Stimulated activated CD4-positive, alpha-beta T cell treated with anti-CD3 and anti-CD28 coated beads, Interleukin-15, amount 100 ng/mL, for 24 hours (primary cell): ENCODE results near the gene CDH1.

Experiments used
- DNase-seq: peaks from one replicate; pipeline ENCODE4 v3.0.0-alpha.2; 2020

CDH1 gene

DNA sequence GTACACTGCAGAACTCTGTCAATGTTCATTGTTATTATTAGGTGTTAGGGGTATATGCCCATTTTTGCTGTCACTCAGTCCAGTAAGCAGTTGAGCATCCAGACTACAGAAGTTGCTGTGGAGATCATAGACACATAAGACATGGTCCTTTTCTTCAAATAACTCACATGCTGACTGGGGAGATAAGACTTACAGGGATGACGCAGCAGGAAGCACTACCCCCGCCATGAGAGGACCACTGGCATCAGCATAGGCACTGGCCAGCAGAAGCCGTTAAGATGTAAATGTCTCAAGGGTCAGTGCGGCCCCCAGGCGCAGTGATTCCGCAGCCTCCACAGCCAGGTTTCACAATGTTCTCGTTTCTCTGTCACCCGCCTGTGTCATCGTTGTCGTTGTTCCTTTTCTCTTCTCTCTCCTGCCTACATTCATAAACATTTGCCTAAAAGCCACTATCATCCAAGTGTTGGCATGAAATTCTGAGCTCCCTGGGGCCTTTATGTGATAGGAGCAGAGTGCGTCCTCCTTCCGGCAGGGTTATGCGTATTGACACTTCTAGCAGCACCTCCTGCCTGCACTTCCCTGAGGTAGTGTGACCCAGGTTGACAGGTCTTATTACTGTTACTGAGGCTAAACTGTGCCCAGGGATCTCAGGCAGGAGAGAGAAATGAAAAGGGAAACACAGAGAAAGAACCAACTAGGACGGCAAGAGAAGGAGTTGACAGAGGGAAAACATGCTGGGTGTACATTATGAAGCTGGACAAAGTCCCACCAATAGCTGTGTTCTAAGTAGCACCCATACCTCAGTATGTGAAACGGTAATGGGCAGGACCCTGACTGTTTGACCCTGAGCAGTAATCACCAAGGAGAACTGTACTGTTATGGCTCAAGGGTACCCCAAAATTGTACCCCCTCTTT, 124.1 kb downstream of the CDH1 start:
- DNase-seq: no peak

DNA sequence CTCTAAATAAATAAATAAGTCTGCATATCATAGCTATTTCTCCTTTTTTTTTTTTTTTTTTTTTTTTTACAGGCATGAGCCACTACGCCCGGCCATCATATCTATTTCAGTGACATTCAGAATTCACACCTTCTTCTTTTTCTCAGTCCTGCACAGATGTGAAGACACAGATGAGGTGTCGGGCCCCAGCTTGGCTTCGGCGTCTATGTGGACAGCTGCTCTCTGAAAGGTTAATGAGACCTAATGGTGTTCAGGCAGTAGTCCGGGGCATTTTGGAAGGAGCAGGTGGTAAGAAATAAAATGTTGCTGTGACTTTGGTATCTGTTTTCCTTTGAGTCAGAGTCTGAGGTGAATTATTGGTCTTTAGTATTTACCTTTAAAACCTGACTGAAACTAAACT, 129.8 kb downstream of the CDH1 start:
- DNase-seq: no peak

DNA sequence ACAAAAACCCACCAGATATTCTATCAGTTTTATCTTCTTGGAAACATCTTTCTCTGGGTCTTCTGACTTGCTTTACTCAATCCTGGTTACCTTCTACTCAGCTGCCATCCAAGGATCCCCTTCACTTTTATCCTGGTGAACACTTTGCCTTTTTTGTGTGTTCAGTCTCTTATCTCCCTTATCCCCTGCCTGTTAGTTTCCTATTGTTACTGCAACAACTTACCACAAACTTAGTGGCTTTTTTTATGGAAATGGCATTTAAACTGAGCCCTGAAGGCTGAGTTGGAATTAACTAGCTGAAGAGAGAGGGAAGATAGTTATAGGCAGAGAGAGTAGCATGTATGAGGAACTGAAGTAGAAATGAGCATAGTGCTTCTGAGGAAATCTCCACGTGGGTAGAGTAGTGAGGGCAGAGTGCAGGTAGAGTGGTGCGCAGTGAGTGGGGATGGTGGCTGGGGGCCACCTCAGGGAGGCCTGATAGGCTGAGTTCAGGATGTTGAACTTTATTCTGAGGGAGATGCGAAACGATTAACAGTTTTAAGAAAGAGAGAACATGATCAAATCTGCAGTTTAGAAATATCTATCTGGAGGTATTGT, 132.5 kb downstream of the CDH1 start:
- DNase-seq: no peak

DNA sequence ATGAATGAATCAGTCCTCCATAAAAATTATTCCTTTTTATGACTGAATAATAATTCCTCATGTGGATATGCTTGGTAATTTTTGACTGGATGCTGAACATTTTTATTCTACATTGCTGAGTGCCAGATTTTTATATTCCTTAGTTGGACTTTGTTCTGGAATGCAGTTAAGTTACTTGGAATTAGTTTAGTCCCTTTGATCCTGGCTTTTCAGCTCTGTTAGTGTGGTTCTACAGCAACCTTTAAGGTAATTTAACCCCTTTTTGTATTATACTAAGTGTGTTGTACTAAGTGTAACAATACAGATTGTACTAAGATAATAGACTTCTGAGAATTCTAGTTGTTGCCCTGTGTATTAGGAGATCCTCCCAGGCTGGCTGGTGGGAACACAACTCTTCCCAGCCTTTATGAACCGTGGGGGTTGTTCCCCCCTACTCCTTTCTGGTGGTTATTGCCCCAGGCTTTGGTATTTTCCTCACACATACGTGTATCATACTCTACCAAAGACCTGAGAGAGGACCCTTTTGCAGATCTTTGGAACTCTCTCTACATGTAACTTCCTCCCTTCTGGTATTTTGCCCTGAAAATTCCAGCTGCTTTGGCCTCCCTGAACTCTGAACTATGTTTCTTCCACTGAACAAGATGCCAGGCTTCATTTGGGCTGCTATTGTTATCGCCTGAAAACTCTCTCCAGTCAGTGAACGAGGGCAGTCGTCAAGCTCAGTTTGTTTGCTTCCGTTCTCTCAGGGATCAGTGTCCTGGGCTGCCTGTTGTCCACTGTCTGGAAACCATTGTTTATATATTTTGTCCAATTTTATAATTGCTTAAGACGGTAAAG, 136.8 kb downstream of the CDH1 start:
- no peak for DNase-seq

DNA sequence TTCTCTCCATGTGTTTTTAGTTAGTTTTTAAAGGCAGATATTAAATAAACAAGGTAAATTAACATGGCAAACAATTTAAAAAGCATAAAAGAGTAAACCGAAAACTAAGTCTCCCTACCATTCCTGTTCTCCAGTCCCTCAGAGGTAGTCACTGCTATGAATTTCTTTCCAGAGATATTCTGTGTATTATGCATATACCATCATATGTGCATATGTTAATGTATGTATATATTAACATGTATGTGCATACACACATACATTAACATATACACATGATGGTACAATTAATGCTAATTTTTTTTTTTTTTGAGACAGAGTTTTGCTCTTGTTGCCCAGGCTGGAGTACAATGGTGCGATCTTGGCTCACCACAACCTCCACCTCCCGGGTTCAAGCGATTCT, 138.8 kb downstream of the CDH1 start:
- no peak for DNase-seq

DNA sequence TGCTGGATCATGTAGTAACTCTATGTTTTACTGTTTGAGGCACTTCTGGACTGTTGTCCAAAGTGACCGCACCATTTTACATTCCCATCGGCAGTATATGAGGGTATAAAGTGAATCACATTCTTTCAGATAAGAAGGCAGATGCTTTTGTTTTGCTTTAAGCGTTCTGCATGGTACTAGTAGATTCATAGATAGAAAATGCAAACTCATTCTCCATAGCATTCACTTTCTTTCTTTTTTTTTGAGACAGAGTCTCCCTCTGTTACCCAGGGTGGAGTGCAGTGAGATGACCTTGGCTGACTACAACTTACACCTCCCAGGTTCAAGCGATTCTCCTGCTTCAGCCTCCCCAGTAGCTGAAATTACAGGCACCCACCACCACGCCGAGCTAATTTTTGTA, 146.6 kb downstream of the CDH1 start:
- DNase-seq: no peak

DNA sequence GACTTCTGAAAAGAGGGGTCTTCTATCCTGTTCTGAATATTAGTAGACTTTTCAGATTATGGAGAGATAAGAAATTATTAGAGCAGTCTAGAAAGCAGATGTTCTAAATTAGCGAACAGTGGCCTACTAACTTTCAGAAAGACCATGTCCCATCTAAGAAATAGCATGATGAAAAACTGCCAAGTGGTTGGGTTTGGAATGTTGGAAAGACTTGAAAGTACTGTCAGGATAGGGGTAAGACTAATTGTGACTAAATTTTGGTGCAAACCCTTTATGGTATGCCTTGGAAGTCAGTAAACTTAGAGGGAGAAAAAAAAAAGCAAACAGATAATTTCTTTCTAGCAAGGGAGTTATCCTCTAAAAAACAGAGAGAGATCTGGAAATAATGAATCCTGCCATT, 147.3 kb downstream of the CDH1 start:
- no peak for DNase-seq
